Measurements from ENCODE around the gene KLHDC8A.
A peak's percentile ranks its signal among the peaks of the same experiment; 100 is the strongest.
"Not testable (repeated sequence)": the region's sequence is repeated elsewhere in the genome, so short reads cannot be mapped to it uniquely, and the experiment has no call there.

KLHDC8A gene

GRCh38 chr1:205371871-205372660 lies 15.3 kb upstream of the KLHDC8A start:
- DNase-seq: no peak

GRCh38 chr1:205370780-205371179 lies 14.1 kb upstream of the KLHDC8A start:
- DNase-seq: peak in 2 of 3 experiments; percentile 33 to 77

- DNase-seq: no peak
Measured at GRCh38 chr1:205369701-205370123, 13.0 kb upstream of the KLHDC8A start.

GRCh38 chr1:205368478-205368877 lies 11.8 kb upstream of the KLHDC8A start:
- no peak for DNase-seq

- DNase-seq: peak in 2 of 3 experiments; percentile 28 to 76
Measured at GRCh38 chr1:205365945-205366463, 9.3 kb upstream of the KLHDC8A start.

- DNase-seq: not testable (repeated sequence)
Measured at GRCh38 chr1:205365086-205365485, 8.4 kb upstream of the KLHDC8A start.

GRCh38 chr1:205360891-205361290 lies 4.2 kb upstream of the KLHDC8A start:
- DNase-seq: no peak

GRCh38 chr1:205359771-205360565 lies 3.2 kb upstream of the KLHDC8A start:
- DNase-seq: peak in 2 of 3 experiments; percentile 10 to 53

GRCh38 chr1:205358579-205358978 lies 1.9 kb upstream of the KLHDC8A start:
- no peak for DNase-seq

- no peak for DNase-seq
Measured at GRCh38 chr1:205357567-205357966, 845 bp upstream of the KLHDC8A start.

- DNase-seq: no peak
Measured at GRCh38 chr1:205355075-205355453, 1.7 kb downstream of the KLHDC8A start.

- DNase-seq: peak; percentile 49 to 93 (median 85)
Measured at GRCh38 chr1:205354259-205355074, 2.3 kb downstream of the KLHDC8A start.

- no peak for DNase-seq
Measured at GRCh38 chr1:205353612-205354011, 3.1 kb downstream of the KLHDC8A start.

- DNase-seq: no peak
Measured at GRCh38 chr1:205353191-205353590, 3.5 kb downstream of the KLHDC8A start.

- DNase-seq: peak; percentile 86 to 99 (median 96)
Measured at GRCh38 chr1:205351984-205352713, 4.6 kb downstream of the KLHDC8A start.

GRCh38 chr1:205350691-205351141 lies 6.0 kb downstream of the KLHDC8A start:
- peak; percentile 44 to 73 (median 64) for DNase-seq

GRCh38 chr1:205350124-205350523 lies 6.6 kb downstream of the KLHDC8A start:
- no peak for DNase-seq

GRCh38 chr1:205348554-205349487 lies 7.9 kb downstream of the KLHDC8A start:
- DNase-seq: no peak

- peak; percentile 27 to 92 (median 64) for DNase-seq
Measured at GRCh38 chr1:205346956-205347574, 9.7 kb downstream of the KLHDC8A start.

- no peak for DNase-seq
Measured at GRCh38 chr1:205345761-205346160, 11.0 kb downstream of the KLHDC8A start.

Data from NCI-H1417 (cell line).